DND-41 (cell line): ENCODE results near the gene PRKCD.

Source experiments
- ATAC-seq: fragments of 200-7000 bp; cut with Tn5 transposase; 3 replicates; pipeline ENCODE4 v1.9.1; 2021; ENCODE audit warnings: low read depth; ENCODE audit not compliant: insufficient read depth
- DNase-seq: peaks from one replicate; pipeline ENCODE4 v3.0.0-alpha.2; 2020
- H2AFZ ChIP-seq: 2 replicates; pipeline ENCODE4 v1.6.0; 2012; ENCODE audit warnings: low read depth, low read length
- H3K27ac ChIP-seq: 2 replicates; pipeline ENCODE4 v1.5.1; 2012; ENCODE audit warnings: low read length, inconsistent platforms
- H3K27me3 ChIP-seq: fragments of 200-600 bp; sonication (generic); 2 replicates; pipeline ENCODE4 v1.6.0; 2012; ENCODE audit warnings: low read length, mild to moderate bottlenecking, inconsistent platforms; ENCODE audit not compliant: insufficient read depth, poor library complexity
- H3K36me3 ChIP-seq: 2 replicates; pipeline ENCODE4 v1.5.1; 2012; ENCODE audit warnings: low read length, inconsistent platforms; ENCODE audit not compliant: insufficient read depth
- H3K4me1 ChIP-seq: 2 replicates; pipeline ENCODE4 v1.5.1; 2012; ENCODE audit warnings: mild to moderate bottlenecking, low read length; ENCODE audit not compliant: insufficient read depth
- H3K4me2 ChIP-seq: 2 replicates; pipeline ENCODE4 v1.6.0; 2012; ENCODE audit warnings: mild to moderate bottlenecking, moderate library complexity, low read length, inconsistent platforms; ENCODE audit not compliant: insufficient read depth
- H3K4me3 ChIP-seq, 2 experiments: fragments of 200-600 bp in 1 of 2; shearing (Covaris generic) in 1 of 2; 2 replicates each; pipeline ENCODE4 v1.5.1; 2012 to 2016; ENCODE audit warnings: inconsistent platforms in 2 of 2, low read length in 2 of 2, mild to moderate bottlenecking in 2 of 2, low read depth in 1 of 2, moderate library complexity in 1 of 2
- H3K79me2 ChIP-seq: 2 replicates; pipeline ENCODE4 v1.6.0; 2012; ENCODE audit warnings: low read length, inconsistent platforms; ENCODE audit not compliant: insufficient read depth
- H3K9ac ChIP-seq: 2 replicates; pipeline ENCODE4 v1.6.0; 2012; ENCODE audit warnings: low read depth, mild to moderate bottlenecking, inconsistent platforms, low read length, moderate library complexity
- H3K9me3 ChIP-seq: 2 replicates; pipeline ENCODE4 v1.5.1; 2012; ENCODE audit warnings: low read length, moderate library complexity, mild to moderate bottlenecking, inconsistent platforms; ENCODE audit not compliant: insufficient read depth, severe bottlenecking
- H4K20me1 ChIP-seq: 2 replicates; pipeline ENCODE4 v1.6.0; 2012; ENCODE audit warnings: low read length; ENCODE audit not compliant: insufficient read depth
- CTCF ChIP-seq: IDR thresholded peaks from 2 replicates; pipeline ENCODE4 v1.5.1; 2012; ENCODE audit warnings: borderline replicate concordance, low read length, moderate library complexity, mild to moderate bottlenecking; ENCODE audit not compliant: poor library complexity, severe bottlenecking; ENCODE audit errors: extremely low read depth
- EZH2 ChIP-seq: IDR thresholded peaks from 3 replicates; pipeline ENCODE4 v1.6.1; 2012; ENCODE audit warnings: borderline replicate concordance, low read depth, mild to moderate bottlenecking, moderate library complexity, low read length, inconsistent platforms; ENCODE audit not compliant: severe bottlenecking

Gene PRKCD

GRCh38 chr3:53166206-53166605 lies 5.2 kb downstream of the PRKCD start:
- no peak for ATAC-seq
- H3K9ac ChIP-seq = no peak overlapping the region

GRCh38 chr3:53166781-53167291 lies 5.8 kb downstream of the PRKCD start:
- no peaks in the 10 kb centered on the region for H4K20me1 ChIP-seq
- H3K9me3 ChIP-seq = no peaks in the 10 kb centered on the region
- ATAC-seq (no peak), DNase-seq (no peak)
- no peaks in the 10 kb centered on the region for H3K4me1 ChIP-seq
- TF ChIP-seq CTCF (no peak), EZH2 (no peak)
- H3K9ac ChIP-seq = no peak overlapping the region
- no peak overlapping the region for H3K27ac ChIP-seq
- no peaks in the 10 kb centered on the region for H3K36me3 ChIP-seq
- H2AFZ ChIP-seq = no peak overlapping the region
- no peaks in the 10 kb centered on the region for H3K79me2 ChIP-seq
- H3K27me3 ChIP-seq = no peaks in the 10 kb centered on the region
- H3K4me2 ChIP-seq = no peak overlapping the region
- no peak overlapping the region for H3K4me3 ChIP-seq

More at GRCh38 chr3:53166206-53166605, 5.2 kb downstream of the PRKCD start:
- Histone ChIP-seq H3K4me1 (no peaks in the 10 kb centered on the region), H4K20me1 (no peaks in the 10 kb centered on the region), H3K27me3 (no peaks in the 10 kb centered on the region), H3K9me3 (no peaks in the 10 kb centered on the region), H3K79me2 (no peaks in the 10 kb centered on the region), H3K36me3 (no peaks in the 10 kb centered on the region), H3K4me2 (no peak overlapping the region), H3K4me3 (no peak overlapping the region), H2AFZ (no peak overlapping the region), H3K27ac (no peak overlapping the region)
- TF ChIP-seq CTCF (no peak), EZH2 (no peak)
- DNase-seq = no peak

GRCh38 chr3:53167418-53168174 lies 6.6 kb downstream of the PRKCD start:
- no peak overlapping the region for H3K27ac ChIP-seq
- H3K9ac ChIP-seq = no peak overlapping the region
- no peak for TF ChIP-seq EZH2
- TF ChIP-seq CTCF = no peak
- no peak overlapping the region for H2AFZ ChIP-seq
- H3K9me3 ChIP-seq = no peaks in the 10 kb centered on the region
- H3K79me2 ChIP-seq = no peaks in the 10 kb centered on the region
- H4K20me1 ChIP-seq = no peaks in the 10 kb centered on the region
- no peak for ATAC-seq
- H3K36me3 ChIP-seq = no peaks in the 10 kb centered on the region
- no peaks in the 10 kb centered on the region for H3K4me1 ChIP-seq
- H3K27me3 ChIP-seq = no peaks in the 10 kb centered on the region
- H3K4me2 ChIP-seq = no peak overlapping the region
- DNase-seq = no peak
- H3K4me3 ChIP-seq = no peak overlapping the region
